NCI-H187 (cell line): Measurements from ENCODE around the gene TAF15.

Experiments used
- DNase-seq, 2 experiments: peaks; one replicate each; lab custom pipeline; 2025; lab: John Stamatoyannopoulos, UW

TAF15 gene

GRCh38 chr17:35821308-35821707 is 12.0 kb downstream of the TAF15 start:
- DNase-seq, result no peak

GRCh38 chr17:35825206-35825605 is 15.9 kb downstream of the TAF15 start:
- no peak for DNase-seq

- no peak for DNase-seq
Measured at GRCh38 chr17:35841101-35841500, 31.8 kb downstream of the TAF15 start.

DNA sequence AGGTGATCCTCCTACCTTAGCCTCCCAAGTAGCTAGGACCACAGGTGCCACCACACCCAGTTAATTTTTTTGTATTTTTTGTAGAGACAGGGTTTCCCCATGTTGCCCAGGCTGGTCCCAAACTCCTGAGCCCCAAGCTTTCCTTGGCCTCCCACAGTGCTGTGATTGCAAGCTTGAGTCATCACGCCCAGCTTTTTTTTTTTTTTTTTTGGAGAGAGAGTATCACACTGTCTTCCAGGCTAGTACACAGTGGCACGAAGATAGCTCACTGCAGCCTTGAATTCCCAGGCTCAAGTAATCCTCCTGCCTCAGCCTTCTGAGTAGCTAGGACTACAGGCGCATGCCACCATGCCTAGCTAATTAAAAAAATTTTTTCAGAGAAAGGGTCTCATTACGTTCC is 32.2 kb downstream of the TAF15 start:
- no peak for DNase-seq

DNA sequence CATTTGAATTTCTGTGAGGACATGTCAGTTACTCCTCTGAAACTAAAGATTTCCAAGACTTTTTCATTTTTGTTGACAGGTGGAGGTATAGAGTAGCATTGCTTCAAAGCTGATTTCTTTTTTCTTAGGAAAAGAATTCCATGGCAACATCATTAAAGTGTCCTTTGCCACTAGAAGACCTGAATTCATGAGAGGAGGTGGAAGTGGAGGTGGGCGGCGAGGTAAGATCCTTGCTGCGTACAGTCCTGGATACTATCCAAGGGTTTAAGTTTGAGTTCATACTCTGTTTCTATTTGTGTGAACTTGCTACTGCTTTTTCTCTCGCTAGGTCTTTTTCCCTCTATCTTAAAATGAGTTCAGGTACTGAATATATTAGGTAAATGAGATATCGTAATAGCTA is 33.0 kb downstream of the TAF15 start:
- no peak for DNase-seq

GRCh38 chr17:35843698-35844097 is 34.4 kb downstream of the TAF15 start:
- DNase-seq, result no peak

DNA sequence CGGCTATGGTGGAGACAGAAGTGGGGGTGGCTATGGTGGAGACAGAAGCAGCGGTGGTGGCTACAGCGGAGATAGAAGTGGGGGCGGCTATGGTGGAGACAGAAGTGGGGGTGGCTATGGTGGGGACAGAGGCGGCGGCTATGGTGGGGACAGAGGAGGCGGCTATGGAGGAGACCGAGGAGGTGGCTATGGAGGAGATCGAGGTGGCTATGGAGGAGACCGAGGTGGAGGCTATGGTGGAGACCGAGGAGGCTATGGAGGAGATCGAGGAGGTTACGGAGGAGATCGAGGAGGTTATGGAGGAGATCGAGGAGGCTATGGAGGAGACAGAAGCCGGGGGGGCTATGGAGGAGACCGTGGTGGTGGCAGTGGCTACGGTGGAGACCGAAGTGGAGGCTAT is 35.3 kb downstream of the TAF15 start:
- no peak for DNase-seq

GRCh38 chr17:35846055-35846809 is 36.9 kb downstream of the TAF15 start:
- DNase-seq, result no peak

DNA sequence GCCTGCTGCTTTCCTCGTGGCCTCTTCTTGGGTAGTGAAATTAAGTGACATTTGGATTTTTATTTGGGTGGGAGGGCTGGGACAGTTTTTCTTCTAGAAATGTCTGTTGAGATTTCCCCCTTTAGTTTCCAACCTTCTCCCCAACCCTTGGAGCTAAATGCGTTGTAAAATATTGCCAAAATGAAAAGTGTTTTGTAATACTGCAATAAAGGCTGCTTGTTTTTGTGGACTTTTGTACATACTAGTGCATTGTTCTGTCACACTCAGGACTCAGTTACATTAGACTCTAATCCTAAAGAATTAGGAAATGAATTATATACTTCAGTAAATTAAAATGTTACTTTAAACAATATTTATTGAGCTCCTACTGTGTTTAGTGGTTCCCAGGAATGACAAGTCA is 37.7 kb downstream of the TAF15 start:
- no peak for DNase-seq

DNA sequence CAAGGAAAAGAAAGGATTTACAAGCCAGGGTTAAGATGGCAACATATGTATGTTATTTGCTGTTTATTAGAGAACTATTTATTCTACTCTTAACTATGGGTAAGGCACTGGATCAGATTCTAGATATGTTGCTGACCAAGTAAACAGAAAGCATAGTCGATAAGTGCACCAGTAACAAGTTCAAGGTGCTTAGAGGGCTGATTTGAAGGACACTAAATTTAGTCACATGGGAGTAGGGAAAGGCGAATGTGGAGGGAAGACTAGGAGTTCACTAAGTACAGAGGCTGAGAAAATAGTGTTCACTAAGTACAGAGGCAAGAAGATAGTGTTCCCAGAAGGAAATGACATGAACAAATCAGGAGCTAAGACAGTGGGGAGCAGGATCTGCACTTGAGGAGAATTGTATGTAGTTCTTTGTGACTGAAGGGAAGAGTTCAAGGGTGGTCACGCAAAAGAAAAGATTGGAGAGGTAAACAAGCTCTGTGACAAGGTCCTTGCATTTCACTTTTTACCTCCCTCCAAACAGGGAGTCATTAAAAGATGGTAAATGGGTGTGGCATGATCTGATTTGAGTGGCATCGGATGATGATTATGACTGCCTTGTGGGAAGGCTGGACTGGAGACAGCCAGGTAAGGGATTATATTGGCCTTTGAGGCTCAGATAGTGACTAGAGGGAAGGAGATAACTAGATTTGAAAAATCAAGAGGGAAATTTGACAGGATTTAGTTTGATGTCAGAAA is 38.5 kb downstream of the TAF15 start:
- no peak for DNase-seq

DNA sequence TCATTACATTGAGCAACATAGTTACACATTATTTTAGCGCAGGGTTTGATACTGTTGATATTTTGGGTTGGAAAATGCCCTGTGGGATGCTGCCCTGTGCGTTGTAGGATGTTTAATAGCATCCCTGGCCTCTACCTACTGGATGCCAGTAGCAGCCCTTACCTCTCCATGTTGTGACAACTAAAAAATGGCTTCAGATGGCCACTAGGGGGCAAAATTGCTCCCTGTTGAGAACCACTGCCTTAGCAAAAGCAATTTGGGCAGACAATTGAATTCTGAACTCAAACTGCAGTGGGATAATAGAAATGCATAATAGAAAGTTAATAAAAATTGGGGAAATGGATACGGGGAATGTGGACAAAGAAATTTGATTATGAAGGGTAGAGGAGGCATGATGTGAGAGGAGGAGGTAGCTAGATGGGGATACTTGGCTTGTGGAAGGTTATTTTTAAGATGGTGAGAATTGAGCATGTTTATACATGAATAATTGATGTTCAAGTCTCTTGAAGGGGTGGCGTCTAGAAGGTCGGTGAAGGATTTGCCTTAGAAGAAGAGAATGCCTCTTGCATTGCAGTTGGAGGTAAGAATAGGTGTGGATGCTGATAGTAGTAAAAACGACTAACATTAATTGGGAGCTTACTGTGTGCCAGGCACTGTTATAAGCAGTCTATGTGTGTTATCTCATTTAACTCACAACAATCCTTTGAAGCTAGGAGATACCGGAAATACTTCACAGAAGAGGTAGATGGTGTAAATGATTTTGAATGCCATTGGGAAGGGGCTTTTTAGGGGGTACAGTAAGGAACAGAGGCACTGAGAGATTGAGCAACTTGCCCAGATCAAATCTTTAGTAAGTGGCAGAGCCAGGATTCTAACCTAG is 40.4 kb downstream of the TAF15 start:
- DNase-seq, result peak in 1 of 2 experiments; percentile 6

- no peak for DNase-seq
Measured at GRCh38 chr17:35855965-35856364, 46.7 kb downstream of the TAF15 start.

DNA sequence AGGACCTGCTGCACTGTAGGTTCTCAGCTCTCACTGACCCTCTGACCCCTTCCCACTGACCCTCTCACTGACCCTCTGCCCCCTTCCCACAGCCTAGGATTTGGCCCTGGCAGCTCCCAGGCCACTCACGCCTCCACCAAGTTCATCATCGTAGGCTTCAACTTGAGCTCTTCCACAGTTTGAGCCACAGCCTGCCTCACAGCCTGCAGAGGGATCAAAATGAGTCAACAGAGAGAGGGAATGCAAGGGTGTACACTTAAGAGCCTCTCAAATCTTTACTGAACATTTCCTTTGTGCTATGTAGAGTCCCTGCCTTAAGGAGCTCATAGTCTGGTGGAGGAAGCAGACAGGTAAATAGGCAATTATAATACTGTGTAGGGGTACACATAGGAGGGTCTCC is 47.3 kb downstream of the TAF15 start:
- no peak for DNase-seq

GRCh38 chr17:35864853-35865252 is 55.6 kb downstream of the TAF15 start:
- no peak for DNase-seq

- no peak for DNase-seq
Measured at GRCh38 chr17:35865412-35866340, 56.4 kb downstream of the TAF15 start.

- DNase-seq, result no peak
Measured at GRCh38 chr17:35866341-35866950, 57.2 kb downstream of the TAF15 start.

- no peak for DNase-seq
Measured at GRCh38 chr17:35867574-35867973, 58.3 kb downstream of the TAF15 start.

DNA sequence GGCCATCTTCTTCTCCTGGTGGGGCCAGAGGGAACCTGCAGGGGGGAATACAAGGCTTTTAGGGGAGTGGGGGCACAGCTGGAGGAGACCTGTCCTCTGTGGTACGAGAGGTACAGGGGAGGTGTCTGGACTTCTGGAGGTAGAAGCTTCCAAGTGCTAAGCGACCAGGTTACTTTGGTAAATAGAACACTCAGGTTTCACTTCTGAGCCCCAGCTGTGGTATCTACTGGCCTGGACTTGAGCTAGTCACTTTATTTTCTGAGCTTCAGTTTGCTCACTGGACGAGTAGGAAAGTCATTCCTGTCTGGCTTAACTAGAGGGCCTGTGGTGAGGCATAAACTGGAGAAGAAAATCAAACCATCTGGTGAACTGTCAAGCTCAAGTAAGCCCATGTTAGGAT is 59.5 kb downstream of the TAF15 start, which contains the start of gene HEATR9:
TSS of gene HEATR9 (minus strand) at position 155 of the 400 bp plus-strand sequence. CDS start at position 6, 149 bp downstream.
- no peak for DNase-seq

GRCh38 chr17:35870906-35871819 is 61.9 kb downstream of the TAF15 start:
- DNase-seq, result no peak
